K562 (cell line): ENCODE measurements around the gene MSX1. TPM values are rescaled to one million over a fixed set of nuclear protein-coding genes. Genes with fewer than 3 reads are reported as not detected.

ENCODE experiments used
- ARID1B ChIP-seq: fragments of 450-650 bp; IDR thresholded peaks from 2 replicates; pipeline ENCODE4 v1.6.1; 2016; ENCODE audit warnings: antibody characterized with exemption, mild to moderate bottlenecking, inconsistent platforms
- BCL6 ChIP-seq: fragments of 250-450 bp; sonication (Bioruptor Pico); IDR thresholded peaks from 2 replicates; pipeline ENCODE4 v1.4.0; 2020
- BRF2 ChIP-seq: IDR thresholded peaks from 3 replicates; pipeline ENCODE4 v1.6.1; 2011; ENCODE audit warnings: borderline replicate concordance, mild to moderate bottlenecking; ENCODE audit not compliant: insufficient read length, insufficient read depth
- CREM ChIP-seq: IDR thresholded peaks from 2 replicates; pipeline ENCODE4 v1.6.1; 2014; ENCODE audit warnings: antibody characterized with exemption, low read depth
- CTBP1 ChIP-seq: fragments of 450-650 bp; IDR thresholded peaks from 2 replicates; pipeline ENCODE4 v1.6.1; 2016; ENCODE audit warnings: borderline replicate concordance
- ESRRB ChIP-seq: fragments of 250-450 bp; sonication (Bioruptor Pico); IDR thresholded peaks from 2 replicates; pipeline ENCODE4 v1.5.0; 2020; ENCODE audit warnings: mild to moderate bottlenecking, moderate library complexity, borderline replicate concordance
- FUS ChIP-seq: fragments of 200-400 bp; formaldehyde crosslinking; optimal IDR thresholded peaks from 2 replicates; pipeline ENCODE3; 2017; ENCODE audit warnings: low read depth, low read length
- HINFP ChIP-seq: fragments of 450-650 bp; conservative IDR thresholded peaks from 2 replicates; pipeline ENCODE4 v1.6.1; 2016; ENCODE audit warnings: missing genetic modification characterization, low read depth, mild to moderate bottlenecking, control low read depth, missing compliant biosample characterization
- MLX ChIP-seq, 2 experiments: fragments of 450-650 bp in 1 of 2; sonication (generic) in 1 of 2; formaldehyde crosslinking; conservative IDR thresholded peaks; 2 replicates each; pipeline versions ENCODE4 v1.4.0 to v1.8.1; 2020 to 2022; ENCODE audit warnings: mild to moderate bottlenecking in 1 of 2, missing genetic modification reagents in 1 of 2
- NFRKB ChIP-seq: fragments of 450-650 bp; IDR thresholded peaks from 2 replicates; pipeline ENCODE4 v1.6.1; 2016; ENCODE audit warnings: low read depth
- NONO ChIP-seq, 2 experiments: fragments of 200-400 bp in 1 of 2; fragments of 450-650 bp in 1 of 2; formaldehyde crosslinking in 1 of 2; IDR thresholded peaks; 2 replicates each; pipeline ENCODE4 v1.6.1; 2017; ENCODE audit warnings: low read depth in 2 of 2, mild to moderate bottlenecking in 2 of 2, moderate library complexity in 2 of 2, low read length in 1 of 2
- PCBP1 ChIP-seq: fragments of 200-400 bp; formaldehyde crosslinking; IDR thresholded peaks from 2 replicates; pipeline ENCODE4 v1.6.1; 2018; ENCODE audit warnings: mild to moderate bottlenecking, low read depth, low read length; ENCODE audit not compliant: poor library complexity, severe bottlenecking
- RBBP5 ChIP-seq: fragments of 200-600 bp; sonication (generic); IDR thresholded peaks from 2 replicates; pipeline ENCODE4 v1.6.1; 2012; ENCODE audit warnings: borderline replicate concordance, mild to moderate bottlenecking, low read length, control low read depth, inconsistent platforms; ENCODE audit not compliant: insufficient read depth, poor library complexity, severe bottlenecking
- SMARCB1 ChIP-seq: IDR thresholded peaks from 2 replicates; pipeline ENCODE4 v1.6.1; 2011; ENCODE audit warnings: improper control_type of control experiment, low read depth; ENCODE audit not compliant: insufficient read length
- UBTF ChIP-seq, 2 experiments: IDR thresholded peaks; 2 replicates each; pipeline ENCODE4 v1.6.1; 2012; ENCODE audit warnings: improper control_type of control experiment in 2 of 2, low read depth in 2 of 2, low read length in 2 of 2, borderline replicate concordance in 1 of 2
- ZBTB7A ChIP-seq: IDR thresholded peaks from 2 replicates; pipeline ENCODE4 v1.6.1; 2011; ENCODE audit warnings: low read depth, mild to moderate bottlenecking, low read length, moderate library complexity, borderline replicate concordance; ENCODE audit not compliant: control insufficient read depth
- ZBTB8A ChIP-seq: fragments of 450-650 bp; IDR thresholded peaks from 2 replicates; pipeline ENCODE4 v1.6.1; 2018; ENCODE audit warnings: mild to moderate bottlenecking, moderate library complexity; ENCODE audit not compliant: partially characterized antibody
- ZNF121 ChIP-seq: sonication (generic); formaldehyde crosslinking; conservative IDR thresholded peaks from 2 replicates; pipeline ENCODE4 v1.8.0; 2022; ENCODE audit warnings: missing genetic modification reagents
- polyA plus RNA-seq, 8 experiments: library from polyadenylated mRNA; depleted of rRNA in 4 of 8; stranded (reverse) in 5 of 8; unstranded in 3 of 8; fragments of >200 nt; fragmentation: Nextera tagmentation in 2 of 8; fragmentation: Illumina TruSeq in 1 of 8; extraction: Ambion mirVana in 2 of 8; extraction: Trizol in 1 of 8; gene quantifications; 2 replicates each; pipeline versions ENCODE4 v1.2.1 to v1.2.3, GENCODE V29; 2011 to 2014; ENCODE audit warnings: inconsistent platforms in 1 of 8, missing spikeins in 1 of 8
- total RNA-seq, 7 experiments: library from RNA; depleted of rRNA in 6 of 7; stranded (reverse); fragments of >200 nt in 6 of 7; fragmentation: Illumina TruSeq in 2 of 7; extraction: Trizol in 2 of 7; gene quantifications; 2 replicates each; pipeline versions ENCODE4 v1.2.1 to v1.2.3, GENCODE V29; 2011 to 2021; ENCODE audit warnings: low replicate concordance in 1 of 7
- TF ChIP-seq, protein P1 (sequence below): fragments of 250-450 bp; sonication (Bioruptor Pico); IDR thresholded peaks from 2 replicates; pipeline ENCODE4 v1.8.0; 2021; ENCODE audit warnings: borderline replicate concordance, mild to moderate bottlenecking, moderate library complexity; ENCODE audit not compliant: poor library complexity, severe bottlenecking

Gene MSX1
- total and polyA plus RNA-seq, 9 of the 15 experiments (the other 6 are each of a cell fraction or from before 2014, with no cell fraction given), result 1.3 to 6.3 (median 2.3) TPM

GRCh38 chr4:4859799-4860599 lies 534 bp downstream of the MSX1 start (continued):
- no peak for TF ChIP-seq BRF2
- no peak for TF ChIP-seq CREM
- TF ChIP-seq PCBP1, result peak; percentile 27
- TF ChIP-seq NFRKB, result no peak
- TF ChIP-seq, protein P1, sequence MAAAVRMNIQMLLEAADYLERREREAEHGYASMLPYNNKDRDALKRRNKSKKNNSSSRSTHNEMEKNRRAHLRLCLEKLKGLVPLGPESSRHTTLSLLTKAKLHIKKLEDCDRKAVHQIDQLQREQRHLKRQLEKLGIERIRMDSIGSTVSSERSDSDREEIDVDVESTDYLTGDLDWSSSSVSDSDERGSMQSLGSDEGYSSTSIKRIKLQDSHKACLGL (CRISPR knock-in tag), result no peak
- TF ChIP-seq ARID1B, result no peak
- peak; percentile 31 for TF ChIP-seq FUS
- peak in 1 of 2 experiments; percentile 16; a peak in 1 of 4 replicates for TF ChIP-seq MLX (CRISPR knock-in tag; conservative IDR thresholded peaks at IDR 0.05)
- TF ChIP-seq NONO (IDR thresholded peaks at IDR 0.05; ENCODE audit: low read depth in 2 of 2, low read length in 1 of 2), result no peak; a peak in 2 of 4 replicates
- TF ChIP-seq RBBP5, result peak; percentile 53
- TF ChIP-seq HINFP, result no peak
- TF ChIP-seq ZBTB7A, result peak; percentile 70; the same call in 1 of the 2 replicates
- no peak for TF ChIP-seq ESRRB (CRISPR knock-in tag)
- TF ChIP-seq SMARCB1, result no peak
- peak in 1 of 2 experiments; percentile 79; a peak in 1 of 4 replicates for TF ChIP-seq UBTF (IDR thresholded peaks at IDR 0.05; ENCODE audit: borderline replicate concordance in 1 of 2, low read depth in 2 of 2, low read length in 2 of 2)
- no peak for TF ChIP-seq ZBTB8A
- no peak; the same call in 1 of the 2 replicates for TF ChIP-seq CTBP1
- no peak for TF ChIP-seq BCL6 (CRISPR knock-in tag)
- no peak for TF ChIP-seq ZNF121 (CRISPR knock-in tag)
